AG04450 (cell line): ENCODE measurements around the gene TNKS1BP1. TPM values are rescaled to one million over a fixed set of nuclear protein-coding genes. Genes with fewer than 3 reads are reported as not detected.

Experiments
- CTCF ChIA-PET: fragments of 300-600, 350-600 bp; formaldehyde crosslinking; extraction: SDS; loops from one replicate; lab custom pipeline; 2022; ENCODE audit warnings: antibody characterized with exemption, inconsistent platforms; lab: Charles Lee
- POLR2A ChIA-PET: fragments of 350-600 bp; formaldehyde crosslinking; extraction: SDS; loops from one replicate; lab custom pipeline; 2021; ENCODE audit warnings: antibody characterized with exemption, inconsistent platforms; lab: Yijun Ruan, JAX
- DNase-seq: peaks from one replicate; pipeline ENCODE4 v3.0.0-alpha.2; 2011; ENCODE audit warnings: low read depth, low spot score
- H3K27ac ChIP-seq: one replicate; pipeline ENCODE4 v1.5.1; 2012; ENCODE audit warnings: low read depth, low read length, control low read depth
- H3K27me3 ChIP-seq: one replicate; pipeline ENCODE4 v1.6.0; 2012; ENCODE audit warnings: low read length; ENCODE audit not compliant: control insufficient read depth, insufficient read depth
- H3K4me3 ChIP-seq: 2 replicates; pipeline ENCODE4 v1.5.1; 2011; ENCODE audit warnings: mild to moderate bottlenecking, low read depth, low read length, control low read depth
- H3K9me3 ChIP-seq: 2 replicates; pipeline ENCODE4 v1.5.1; 2012; ENCODE audit warnings: low read length; ENCODE audit not compliant: control insufficient read depth, insufficient read depth
- CTCF ChIP-seq: IDR thresholded peaks from 2 replicates; pipeline ENCODE4 v1.5.1; 2011; ENCODE audit warnings: low read depth, low read length, control low read depth, inconsistent platforms
- polyA plus RNA-seq: library from polyadenylated mRNA; depleted of rRNA; stranded (reverse); fragments of >200 nt; gene quantifications from 2 replicates; pipeline ENCODE4 v1.2.3, GENCODE V29; 2011

The TNKS1BP1 gene
- polyA plus RNA-seq, 1 experiment, result 59.4 TPM

DNA sequence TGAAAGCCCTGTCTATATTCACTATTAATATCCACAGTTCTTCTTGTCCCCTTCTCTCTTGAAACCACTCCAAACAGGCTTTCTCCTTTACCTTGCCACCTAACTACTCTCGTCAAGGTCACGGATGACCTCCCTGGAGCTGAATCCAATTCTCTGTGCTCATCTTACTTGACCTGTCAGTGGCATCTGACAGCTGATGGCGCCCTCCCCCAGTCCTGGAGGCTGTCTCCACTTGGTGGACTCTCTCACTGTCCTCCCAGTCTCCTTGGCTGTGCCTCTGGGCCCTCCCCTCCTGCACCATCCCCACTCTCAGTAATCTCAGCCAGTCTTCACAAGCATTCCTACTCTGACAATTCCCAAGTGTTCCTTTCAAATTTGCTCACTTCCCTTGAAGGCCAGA is 8.7 kb downstream of the TNKS1BP1 start:
- Histone ChIP-seq H3K27me3 (no peaks in the 10 kb centered on the region), H3K4me3 (no peak overlapping the region), H3K9me3 (no peaks in the 10 kb centered on the region), H3K27ac (no peak overlapping the region)
- no peak for TF ChIP-seq CTCF
- no peak for DNase-seq
- ChIA-PET POLR2A (no interaction called here), CTCF (no interaction called here)

DNA sequence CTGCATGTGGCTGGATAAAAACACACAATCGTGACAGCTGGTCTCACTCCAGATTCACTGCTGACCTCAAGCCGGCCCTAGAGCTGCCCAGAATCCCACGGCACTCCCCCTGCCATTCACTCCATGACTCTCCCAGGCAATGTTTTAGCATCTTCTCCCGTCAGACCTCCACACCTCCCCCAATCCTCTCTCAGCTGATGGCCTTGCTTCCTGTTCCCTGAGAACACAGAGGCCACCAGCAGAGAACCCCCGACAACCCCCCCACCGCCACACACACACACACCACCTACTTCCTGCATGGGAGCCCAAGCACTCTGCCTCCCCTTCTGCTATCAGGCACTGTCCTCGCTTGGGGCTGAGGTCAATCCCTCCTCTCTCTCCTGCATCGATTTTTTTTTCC is 9.3 kb downstream of the TNKS1BP1 start:
- DNase-seq, result no peak

DNA sequence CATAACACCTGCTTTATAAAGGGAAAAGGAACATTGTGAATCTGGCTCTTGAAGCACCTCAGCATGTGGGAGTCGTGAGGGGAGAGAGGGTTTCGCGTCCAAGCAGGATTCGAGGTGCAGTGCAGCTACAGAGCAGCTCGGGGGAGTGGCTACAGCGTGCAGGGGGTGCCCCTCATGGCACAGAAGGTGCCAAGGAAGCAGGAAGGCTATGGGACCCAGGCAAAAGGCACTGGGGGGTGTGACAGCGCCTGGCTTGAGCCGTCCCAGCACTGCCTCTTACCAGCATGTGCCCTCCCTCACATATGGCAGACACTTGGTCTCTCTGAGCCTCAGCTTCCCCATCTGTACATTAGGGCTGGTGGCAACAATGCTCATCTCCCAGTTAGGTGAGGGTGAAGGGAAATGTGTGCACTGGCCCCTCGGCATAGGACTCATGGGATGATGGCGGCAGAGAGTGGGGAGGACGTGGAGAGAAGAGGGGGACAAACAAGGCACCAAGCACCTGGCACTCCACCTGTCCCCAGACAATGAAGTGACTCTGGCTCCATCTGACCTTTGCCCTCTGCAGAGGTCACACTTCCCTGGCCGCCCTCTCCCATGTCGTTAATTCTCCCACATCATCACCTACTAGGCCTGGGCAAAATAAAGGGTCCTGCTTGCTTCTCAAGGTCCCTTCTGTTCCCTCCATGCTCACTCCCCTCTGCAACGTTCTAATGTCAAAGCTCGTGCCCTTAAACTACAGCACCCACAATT is 10.4 kb downstream of the TNKS1BP1 start:
- H3K27ac ChIP-seq, result no peak overlapping the region
- H3K4me3 ChIP-seq, result no peak overlapping the region
- H3K9me3 ChIP-seq, result no peaks in the 10 kb centered on the region
- TF ChIP-seq CTCF, result no peak
- ChIA-PET CTCF (no interaction called here), POLR2A (interaction anchor here (4.2 kb wide), 1 partner anchor 8 kb away, joined by 44 read pairs; no protein-coding TSS in a partner anchor)
- DNase-seq, result no peak
- H3K27me3 ChIP-seq, result no peaks in the 10 kb centered on the region

More for the DNA sequence above, 9.3 kb downstream of the TNKS1BP1 start:
- Histone ChIP-seq H3K9me3 (no peaks in the 10 kb centered on the region), H3K27ac (no peak overlapping the region), H3K27me3 (no peaks in the 10 kb centered on the region), H3K4me3 (no peak overlapping the region)
- POLR2A ChIA-PET, result no interaction called here
- TF ChIP-seq CTCF, result no peak
- CTCF ChIA-PET, result interaction anchor here (0.6 kb wide), 1 partner anchor 12 kb away, joined by 3 read pairs; no protein-coding TSS in a partner anchor

DNA sequence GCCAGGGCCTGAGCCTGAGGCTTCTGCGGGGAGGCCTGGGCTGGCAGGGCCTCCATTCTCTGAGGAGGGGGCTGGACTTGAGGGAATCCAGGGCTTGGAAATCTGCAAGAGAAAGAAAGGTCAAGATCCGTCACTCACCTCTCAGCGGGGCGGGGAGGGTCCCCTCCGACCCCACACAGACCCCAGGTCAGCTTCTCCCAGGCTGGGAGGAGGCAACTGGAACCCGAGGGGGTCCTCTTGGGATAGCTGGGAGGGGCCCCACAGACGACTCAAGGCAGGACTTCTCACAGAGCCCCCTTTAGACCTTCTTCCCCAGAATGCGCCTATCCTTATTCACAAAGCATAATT is 11.0 kb downstream of the TNKS1BP1 start:
- TF ChIP-seq CTCF, result no peak
- CTCF ChIA-PET, result no interaction called here
- Histone ChIP-seq H3K9me3 (no peaks in the 10 kb centered on the region), H3K27me3 (no peaks in the 10 kb centered on the region), H3K27ac (no peak overlapping the region), H3K4me3 (no peak overlapping the region)
- POLR2A ChIA-PET, result interaction anchor here (4.2 kb wide), 1 partner anchor 8 kb away, joined by 44 read pairs; no protein-coding TSS in a partner anchor
- DNase-seq, result no peak

- CTCF ChIA-PET, result interaction anchor here (1.0 kb wide), 1 partner anchor 64 kb away, joined by 4 read pairs; no protein-coding TSS in a partner anchor
- no peak for DNase-seq
- no peak for TF ChIP-seq CTCF
- Histone ChIP-seq H3K27me3 (no peaks in the 10 kb centered on the region), H3K27ac (no peak overlapping the region), H3K4me3 (no peak overlapping the region), H3K9me3 (no peaks in the 10 kb centered on the region)
- POLR2A ChIA-PET, result interaction anchor here (2.4 to 4.2 kb wide), 2 partner anchors 9 to 11 kb away, joined by 20 to 44 read pairs; partner anchors contain the start of gene TNKS1BP1
These were observed 11.5 kb downstream of the TNKS1BP1 start for GRCh38 chr11:57313071-57313787.
